ENCODE data around the gene MYO3B. TPM values are rescaled to one million over a fixed set of nuclear protein-coding genes. Genes with fewer than 3 reads are reported as not detected.

MYO3B gene
- total RNA-seq, 1 donor from 2014 or later = not detected

DNA sequence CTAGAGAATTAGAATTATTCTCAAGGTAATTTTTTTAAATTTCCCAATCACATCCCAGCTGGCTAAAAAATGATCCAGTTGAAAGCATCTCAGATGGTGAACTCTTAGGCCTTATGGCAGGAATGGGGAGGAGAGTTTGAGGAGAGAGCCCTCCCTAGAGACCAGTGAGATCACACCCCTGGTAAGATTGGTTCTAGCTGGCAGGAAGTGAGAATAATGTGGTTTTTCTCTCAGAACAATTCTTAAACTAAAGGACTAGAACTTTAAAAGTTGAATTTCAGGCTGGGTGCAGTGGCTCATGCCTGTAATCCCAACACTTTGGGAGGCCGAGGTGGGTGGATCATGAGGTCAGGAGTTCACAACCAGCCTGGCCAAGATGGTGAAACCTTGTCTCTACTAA is 120.2 kb downstream of the MYO3B start:
- peaks cover 2% of the 10 kb centered on the region for H3K36me3 Mint-ChIP-seq (ENCODE audit: low read depth)
- no peaks in the 10 kb centered on the region for H3K4me1 Mint-ChIP-seq
- H3K9me3 Mint-ChIP-seq = peaks cover 8% of the 10 kb centered on the region
- H3K4me3 Mint-ChIP-seq = no peak overlapping the region
- DNase-seq (ENCODE audit: low read depth, low spot score) = no peak
- no peaks in the 10 kb centered on the region for H3K27me3 Mint-ChIP-seq (ENCODE audit: low read depth)
- TF ChIP-seq, protein P1, sequence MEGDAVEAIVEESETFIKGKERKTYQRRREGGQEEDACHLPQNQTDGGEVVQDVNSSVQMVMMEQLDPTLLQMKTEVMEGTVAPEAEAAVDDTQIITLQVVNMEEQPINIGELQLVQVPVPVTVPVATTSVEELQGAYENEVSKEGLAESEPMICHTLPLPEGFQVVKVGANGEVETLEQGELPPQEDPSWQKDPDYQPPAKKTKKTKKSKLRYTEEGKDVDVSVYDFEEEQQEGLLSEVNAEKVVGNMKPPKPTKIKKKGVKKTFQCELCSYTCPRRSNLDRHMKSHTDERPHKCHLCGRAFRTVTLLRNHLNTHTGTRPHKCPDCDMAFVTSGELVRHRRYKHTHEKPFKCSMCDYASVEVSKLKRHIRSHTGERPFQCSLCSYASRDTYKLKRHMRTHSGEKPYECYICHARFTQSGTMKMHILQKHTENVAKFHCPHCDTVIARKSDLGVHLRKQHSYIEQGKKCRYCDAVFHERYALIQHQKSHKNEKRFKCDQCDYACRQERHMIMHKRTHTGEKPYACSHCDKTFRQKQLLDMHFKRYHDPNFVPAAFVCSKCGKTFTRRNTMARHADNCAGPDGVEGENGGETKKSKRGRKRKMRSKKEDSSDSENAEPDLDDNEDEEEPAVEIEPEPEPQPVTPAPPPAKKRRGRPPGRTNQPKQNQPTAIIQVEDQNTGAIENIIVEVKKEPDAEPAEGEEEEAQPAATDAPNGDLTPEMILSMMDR (conservative IDR thresholded peaks at IDR 0.05) = no peak
- H3K27ac Mint-ChIP-seq (ENCODE audit: unreplicated experiment) = no peak overlapping the region

DNA sequence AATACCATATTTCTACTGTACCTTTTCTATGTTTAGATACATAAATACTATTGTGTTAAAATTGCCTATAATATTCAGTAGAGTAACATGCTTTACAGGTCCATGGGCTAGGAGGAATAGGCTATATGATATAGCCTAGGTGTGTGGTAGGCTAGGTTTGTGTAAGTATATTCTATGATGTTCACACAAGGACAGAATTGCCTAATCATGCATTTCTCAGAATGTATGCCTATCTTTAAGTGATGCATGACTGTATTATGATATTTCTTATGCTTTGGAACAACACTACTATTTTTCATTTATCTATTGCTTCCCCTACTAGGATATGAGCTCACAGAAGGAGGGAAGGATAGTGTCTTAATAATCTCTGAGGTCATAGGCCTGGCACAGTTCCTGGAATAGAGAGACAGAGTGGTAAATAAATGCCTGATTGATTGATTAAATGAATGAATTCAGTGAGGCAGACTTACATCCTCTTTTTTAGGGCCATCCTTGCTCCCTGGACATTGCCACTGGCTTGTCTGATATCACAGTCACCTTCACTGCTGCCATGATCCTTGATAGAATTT is 121.0 kb downstream of the MYO3B start:
- H3K4me3 Mint-ChIP-seq = no peak overlapping the region
- TF ChIP-seq, protein P1 (conservative IDR thresholded peaks at IDR 0.05) = no peak
- H3K36me3 Mint-ChIP-seq (ENCODE audit: low read depth) = peaks cover 2% of the 10 kb centered on the region
- no peak for DNase-seq (ENCODE audit: low read depth, low spot score)
- no peak overlapping the region for H3K27ac Mint-ChIP-seq (ENCODE audit: unreplicated experiment)
- no peaks in the 10 kb centered on the region for H3K4me1 Mint-ChIP-seq
- peaks cover 8% of the 10 kb centered on the region for H3K9me3 Mint-ChIP-seq
- H3K27me3 Mint-ChIP-seq (ENCODE audit: low read depth) = no peaks in the 10 kb centered on the region

DNA sequence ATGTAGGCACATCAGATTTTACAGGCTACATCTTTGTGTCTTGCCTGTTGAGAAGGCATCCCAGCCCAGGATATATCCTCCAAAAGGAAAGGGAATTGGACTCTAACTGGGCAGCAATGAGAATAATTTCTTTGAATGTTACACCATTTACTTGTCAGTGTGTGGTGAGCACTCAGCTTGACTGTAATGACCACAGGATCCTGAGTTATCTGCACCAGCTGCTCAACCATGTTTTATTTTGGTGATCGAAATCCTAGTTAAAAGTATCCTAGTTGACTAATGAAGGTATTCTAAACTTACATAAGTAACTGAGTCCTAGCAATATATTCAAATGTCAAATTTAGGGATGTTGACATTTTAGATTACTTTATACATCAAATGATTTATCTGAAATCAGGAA is 123.0 kb downstream of the MYO3B start:
- DNase-seq (ENCODE audit: low read depth, low spot score) = no peak
- Mint-ChIP-seq H3K27ac (ENCODE audit: unreplicated experiment) (no peak overlapping the region), H3K4me3 (no peak overlapping the region), H3K4me1 (no peaks in the 10 kb centered on the region), H3K9me3 (peaks cover 7% of the 10 kb centered on the region), H3K27me3 (ENCODE audit: low read depth) (no peaks in the 10 kb centered on the region), H3K36me3 (ENCODE audit: low read depth) (peaks cover under 1% of the 10 kb centered on the region)
- TF ChIP-seq, protein P1 (conservative IDR thresholded peaks at IDR 0.05) = no peak

DNA sequence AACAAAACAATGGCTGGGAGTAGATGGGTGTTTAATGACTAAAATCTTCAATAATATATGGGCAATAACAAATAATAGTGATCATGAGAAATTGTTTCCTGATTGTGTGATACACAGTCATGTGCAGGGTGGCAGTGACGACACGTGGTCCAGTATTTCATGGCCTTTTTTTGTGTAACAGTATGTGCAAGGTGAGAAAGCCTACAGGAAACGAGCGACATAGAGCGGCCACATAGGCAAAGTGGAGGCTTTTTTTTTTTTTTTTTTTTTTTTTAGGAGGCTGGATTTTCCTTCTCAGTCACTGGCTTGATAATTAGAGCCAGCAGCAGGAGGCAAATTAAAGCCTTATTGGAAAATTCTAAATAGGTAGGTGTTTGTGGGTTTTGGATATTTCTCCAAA is 123.7 kb downstream of the MYO3B start:
- peaks cover under 1% of the 10 kb centered on the region for H3K9me3 Mint-ChIP-seq
- no peaks in the 10 kb centered on the region for H3K4me1 Mint-ChIP-seq
- H3K27ac Mint-ChIP-seq (ENCODE audit: unreplicated experiment) = no peak overlapping the region
- TF ChIP-seq, protein P1 (conservative IDR thresholded peaks at IDR 0.05) = no peak
- DNase-seq (ENCODE audit: low read depth, low spot score) = no peak
- no peaks in the 10 kb centered on the region for H3K27me3 Mint-ChIP-seq (ENCODE audit: low read depth)
- H3K36me3 Mint-ChIP-seq (ENCODE audit: low read depth) = no peaks in the 10 kb centered on the region
- no peak overlapping the region for H3K4me3 Mint-ChIP-seq

DNA sequence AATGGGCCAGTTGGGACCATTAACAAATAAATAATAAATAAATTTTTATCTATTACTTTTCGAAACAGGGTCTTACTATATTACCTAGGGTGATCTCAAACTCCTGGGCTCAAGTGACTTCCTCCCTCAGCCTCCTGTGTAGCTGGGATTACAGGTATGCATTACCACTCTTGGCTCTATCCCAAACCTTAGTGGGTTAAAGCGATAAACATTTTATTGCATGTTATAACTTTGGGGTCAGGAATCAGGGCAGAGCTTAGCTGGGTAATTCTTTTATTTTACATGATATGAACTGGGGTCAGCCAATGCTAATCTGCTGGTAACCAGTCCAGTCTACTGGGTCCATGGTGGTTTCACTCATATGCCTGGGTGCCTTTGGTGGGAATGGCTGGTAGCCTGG is 127.8 kb downstream of the MYO3B start:
- Mint-ChIP-seq H3K27me3 (ENCODE audit: low read depth) (no peaks in the 10 kb centered on the region), H3K9me3 (no peaks in the 10 kb centered on the region), H3K27ac (ENCODE audit: unreplicated experiment) (no peak overlapping the region), H3K4me3 (no peak overlapping the region), H3K36me3 (ENCODE audit: low read depth) (no peaks in the 10 kb centered on the region), H3K4me1 (peaks cover 22% of the 10 kb centered on the region)
- TF ChIP-seq, protein P1 (conservative IDR thresholded peaks at IDR 0.05) = no peak
- no peak for DNase-seq (ENCODE audit: low read depth, low spot score)

All from neural crest cell (in vitro differentiated cells).